Ishikawa (cell line): ENCODE measurements around the gene AFF2.

Source experiments
- CEBPB ChIP-seq: IDR thresholded peaks from 2 replicates; pipeline ENCODE4 v1.6.1; 2012
- CREB1 ChIP-seq: IDR thresholded peaks from 2 replicates; pipeline ENCODE4 v1.6.1; 2012; ENCODE audit warnings: low read depth
- EGR1 ChIP-seq: IDR thresholded peaks from 2 replicates; pipeline ENCODE4 v1.6.1; 2012
- EP300 ChIP-seq: IDR thresholded peaks from 2 replicates; pipeline ENCODE4 v1.6.1; 2012; ENCODE audit warnings: borderline replicate concordance
- MAX ChIP-seq: IDR thresholded peaks from 2 replicates; pipeline ENCODE4 v1.6.1; 2012
- NFIC ChIP-seq: IDR thresholded peaks from 2 replicates; pipeline ENCODE4 v1.6.1; 2012
- RAD21 ChIP-seq: IDR thresholded peaks from 2 replicates; pipeline ENCODE4 v1.6.1; 2012; ENCODE audit warnings: low read depth
- REST ChIP-seq: IDR thresholded peaks from 2 replicates; pipeline ENCODE4 v1.6.1; 2012; ENCODE audit warnings: low read depth, mild to moderate bottlenecking
- TAF1 ChIP-seq: IDR thresholded peaks from 2 replicates; pipeline ENCODE4 v1.6.1; 2012; ENCODE audit warnings: low read depth, mild to moderate bottlenecking
- TEAD4 ChIP-seq: IDR thresholded peaks from 2 replicates; pipeline ENCODE4 v1.6.1; 2012
- USF1 ChIP-seq: IDR thresholded peaks from 2 replicates; pipeline ENCODE4 v1.6.1; 2012
- YY1 ChIP-seq: IDR thresholded peaks from 2 replicates; pipeline ENCODE4 v1.6.1; 2012; ENCODE audit warnings: low read depth
- ZBTB7A ChIP-seq: IDR thresholded peaks from 2 replicates; pipeline ENCODE4 v1.6.1; 2012; ENCODE audit warnings: low read depth

GRCh38 chrX:148836741-148837140 lies 336.3 kb downstream of the AFF2 start:
- TF ChIP-seq RAD21 (no peak), CEBPB (no peak), EP300 (no peak), TAF1 (no peak), USF1 (no peak), REST (no peak), MAX (no peak), CREB1 (no peak), YY1 (no peak), EGR1 (no peak), TEAD4 (no peak), NFIC (no peak), ZBTB7A (no peak)
